ENCODE measurements around the gene DPT. TPM values are rescaled to one million over a fixed set of nuclear protein-coding genes. Genes with fewer than 3 reads are reported as not detected.

Gene DPT
- total RNA-seq, 1 donor from 2014 or later = 1.4 TPM

DNA sequence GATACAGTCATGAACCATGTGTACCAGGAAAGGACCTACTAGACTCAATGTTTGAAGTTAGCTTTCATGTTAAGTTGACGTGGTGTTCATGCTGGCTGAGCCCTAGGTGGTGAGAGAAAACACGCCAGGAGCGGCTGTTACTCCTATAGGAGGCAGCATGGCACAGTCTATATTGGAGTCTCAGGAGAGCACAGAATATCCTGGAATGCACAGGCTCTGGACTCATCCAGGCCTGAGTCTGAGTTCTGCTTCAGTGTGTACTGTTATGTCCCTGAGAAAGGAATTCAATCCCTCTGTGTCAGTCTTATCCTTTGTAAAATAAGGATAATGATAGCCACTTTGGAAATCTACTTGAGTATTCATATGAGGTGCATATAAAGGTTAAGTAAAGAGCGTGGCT lies 41.2 kb downstream of the DPT start:
- TF ChIP-seq, protein P1, sequence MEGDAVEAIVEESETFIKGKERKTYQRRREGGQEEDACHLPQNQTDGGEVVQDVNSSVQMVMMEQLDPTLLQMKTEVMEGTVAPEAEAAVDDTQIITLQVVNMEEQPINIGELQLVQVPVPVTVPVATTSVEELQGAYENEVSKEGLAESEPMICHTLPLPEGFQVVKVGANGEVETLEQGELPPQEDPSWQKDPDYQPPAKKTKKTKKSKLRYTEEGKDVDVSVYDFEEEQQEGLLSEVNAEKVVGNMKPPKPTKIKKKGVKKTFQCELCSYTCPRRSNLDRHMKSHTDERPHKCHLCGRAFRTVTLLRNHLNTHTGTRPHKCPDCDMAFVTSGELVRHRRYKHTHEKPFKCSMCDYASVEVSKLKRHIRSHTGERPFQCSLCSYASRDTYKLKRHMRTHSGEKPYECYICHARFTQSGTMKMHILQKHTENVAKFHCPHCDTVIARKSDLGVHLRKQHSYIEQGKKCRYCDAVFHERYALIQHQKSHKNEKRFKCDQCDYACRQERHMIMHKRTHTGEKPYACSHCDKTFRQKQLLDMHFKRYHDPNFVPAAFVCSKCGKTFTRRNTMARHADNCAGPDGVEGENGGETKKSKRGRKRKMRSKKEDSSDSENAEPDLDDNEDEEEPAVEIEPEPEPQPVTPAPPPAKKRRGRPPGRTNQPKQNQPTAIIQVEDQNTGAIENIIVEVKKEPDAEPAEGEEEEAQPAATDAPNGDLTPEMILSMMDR (IDR thresholded peaks at IDR 0.05) = peak; percentile 21
- Mint-ChIP-seq H3K4me1 (ENCODE audit: unreplicated experiment) (no peaks in the 10 kb centered on the region), H3K36me3 (ENCODE audit: unreplicated experiment) (no peaks in the 10 kb centered on the region), H3K9me3 (ENCODE audit: unreplicated experiment) (no peaks in the 10 kb centered on the region), H3K27ac (ENCODE audit: unreplicated experiment) (no peak overlapping the region), H3K27me3 (ENCODE audit: unreplicated experiment) (no peaks in the 10 kb centered on the region), H3K4me3 (ENCODE audit: unreplicated experiment) (no peak overlapping the region)
- DNase-seq (ENCODE audit: extremely low spot score, unreplicated experiment) = no peak

- H3K4me3 Mint-ChIP-seq (ENCODE audit: unreplicated experiment) = no peak overlapping the region
- H3K27me3 Mint-ChIP-seq (ENCODE audit: unreplicated experiment) = peaks cover 3% of the 10 kb centered on the region
- H3K9me3 Mint-ChIP-seq (ENCODE audit: unreplicated experiment) = peaks cover 5% of the 10 kb centered on the region
- DNase-seq (ENCODE audit: extremely low spot score, unreplicated experiment) = no peak
- no peaks in the 10 kb centered on the region for H3K4me1 Mint-ChIP-seq (ENCODE audit: unreplicated experiment)
- no peak overlapping the region for H3K27ac Mint-ChIP-seq (ENCODE audit: unreplicated experiment)
- TF ChIP-seq, protein P1 (IDR thresholded peaks at IDR 0.05) = no peak
- H3K36me3 Mint-ChIP-seq (ENCODE audit: unreplicated experiment) = no peaks in the 10 kb centered on the region
Observed at GRCh38 chr1:168686666-168687065, 42.3 kb downstream of the DPT start.

DNA sequence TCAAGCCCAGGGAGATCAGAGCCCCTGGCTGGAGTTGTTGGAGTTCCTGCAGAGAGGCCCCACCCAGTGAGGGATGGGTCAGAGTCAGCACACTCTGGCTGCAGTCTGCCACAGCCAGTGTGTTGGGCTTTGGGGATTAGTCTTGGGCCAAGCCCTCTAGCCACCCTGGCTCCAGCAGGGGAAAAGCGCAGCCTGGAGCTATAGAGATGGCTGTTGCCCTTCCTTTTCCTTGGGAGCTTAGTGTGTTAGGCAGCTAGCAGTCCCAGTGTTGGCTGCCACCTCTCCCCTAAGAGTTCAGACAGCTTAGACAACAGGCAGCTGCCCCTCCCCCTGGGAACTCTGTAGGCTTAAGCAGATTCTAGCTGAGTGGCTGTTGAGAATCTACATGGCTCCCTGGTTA lies 45.1 kb downstream of the DPT start:
- Mint-ChIP-seq H3K27me3 (ENCODE audit: unreplicated experiment) (peaks cover 9% of the 10 kb centered on the region), H3K4me1 (ENCODE audit: unreplicated experiment) (no peaks in the 10 kb centered on the region), H3K9me3 (ENCODE audit: unreplicated experiment) (peaks cover 12% of the 10 kb centered on the region), H3K4me3 (ENCODE audit: unreplicated experiment) (no peak overlapping the region), H3K36me3 (ENCODE audit: unreplicated experiment) (peaks cover 2% of the 10 kb centered on the region), H3K27ac (ENCODE audit: unreplicated experiment) (no peak overlapping the region)
- DNase-seq (ENCODE audit: extremely low spot score, unreplicated experiment) = no peak
- TF ChIP-seq, protein P1 (IDR thresholded peaks at IDR 0.05) = no peak

GRCh38 chr1:168676861-168677260 lies 52.1 kb downstream of the DPT start:
- Mint-ChIP-seq H3K4me1 (ENCODE audit: unreplicated experiment) (no peaks in the 10 kb centered on the region), H3K27me3 (ENCODE audit: unreplicated experiment) (peaks cover 15% of the 10 kb centered on the region), H3K27ac (ENCODE audit: unreplicated experiment) (no peak overlapping the region), H3K4me3 (ENCODE audit: unreplicated experiment) (no peak overlapping the region), H3K9me3 (ENCODE audit: unreplicated experiment) (peaks cover 8% of the 10 kb centered on the region), H3K36me3 (ENCODE audit: unreplicated experiment) (peaks cover 2% of the 10 kb centered on the region)
- TF ChIP-seq, protein P1 (IDR thresholded peaks at IDR 0.05) = no peak
- no peak for DNase-seq (ENCODE audit: extremely low spot score, unreplicated experiment)

DNA sequence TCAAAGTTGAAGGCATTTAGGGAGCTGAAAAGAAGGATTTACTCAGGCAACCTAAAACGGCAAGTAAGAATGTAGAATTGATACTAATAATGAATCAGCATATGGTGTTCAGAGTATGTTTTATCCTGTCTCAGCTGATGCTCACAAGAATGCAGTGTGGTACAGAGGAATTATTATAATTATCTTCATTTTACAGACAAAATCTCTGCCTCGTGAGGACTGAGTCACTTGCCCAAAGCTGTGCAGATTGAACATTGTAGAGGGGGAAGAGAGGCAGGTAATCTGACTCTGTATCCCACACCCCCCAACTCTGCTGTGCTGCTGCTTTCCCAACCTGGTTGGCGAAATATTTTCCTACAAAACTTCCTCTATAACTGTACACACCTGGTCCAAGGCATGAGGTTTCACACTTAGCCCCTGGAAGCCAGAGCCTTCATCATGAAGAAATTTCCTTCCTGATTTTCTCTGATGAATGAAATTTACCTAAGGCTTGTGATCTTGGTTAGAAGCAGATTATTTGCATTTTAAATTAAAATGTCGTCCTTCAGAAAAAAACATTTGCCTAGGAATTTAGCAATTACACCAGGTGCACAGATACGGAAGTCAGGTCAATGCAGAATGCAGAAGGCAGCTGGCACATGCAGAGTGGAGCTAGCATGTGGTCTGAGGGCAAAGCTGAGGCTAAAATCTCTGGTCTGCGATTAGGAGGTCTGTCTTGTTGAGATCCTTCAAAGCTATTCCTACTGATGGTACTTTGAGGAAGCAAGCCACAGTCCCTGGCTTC lies 52.8 kb downstream of the DPT start:
- no peaks in the 10 kb centered on the region for H3K4me1 Mint-ChIP-seq (ENCODE audit: unreplicated experiment)
- no peak overlapping the region for H3K4me3 Mint-ChIP-seq (ENCODE audit: unreplicated experiment)
- H3K27ac Mint-ChIP-seq (ENCODE audit: unreplicated experiment) = no peak overlapping the region
- H3K9me3 Mint-ChIP-seq (ENCODE audit: unreplicated experiment) = peaks cover 3% of the 10 kb centered on the region
- TF ChIP-seq, protein P1 (IDR thresholded peaks at IDR 0.05) = no peak
- peaks cover 10% of the 10 kb centered on the region for H3K27me3 Mint-ChIP-seq (ENCODE audit: unreplicated experiment)
- peaks cover 2% of the 10 kb centered on the region for H3K36me3 Mint-ChIP-seq (ENCODE audit: unreplicated experiment)
- DNase-seq (ENCODE audit: extremely low spot score, unreplicated experiment) = no peak

All from osteocyte (in vitro differentiated cells).